ENCODE results near the gene KCNA3. TPM values are rescaled to one million over a fixed set of nuclear protein-coding genes. Genes with fewer than 3 reads are reported as not detected.
"Not testable (repeated sequence)": the region's sequence is repeated elsewhere in the genome, so short reads cannot be mapped to it uniquely, and the experiment has no call there.

KCNA3 gene
- total RNA-seq, 1 donor from 2014 or later, result 3.5 TPM

GRCh38 chr1:110680036-110680735 lies 5.4 kb upstream of the KCNA3 start:
- DNase-seq (ENCODE audit: low spot score), result no peak

- no peak for DNase-seq (ENCODE audit: low spot score)
Measured at GRCh38 chr1:110677526-110677925, 2.8 kb upstream of the KCNA3 start.

DNA sequence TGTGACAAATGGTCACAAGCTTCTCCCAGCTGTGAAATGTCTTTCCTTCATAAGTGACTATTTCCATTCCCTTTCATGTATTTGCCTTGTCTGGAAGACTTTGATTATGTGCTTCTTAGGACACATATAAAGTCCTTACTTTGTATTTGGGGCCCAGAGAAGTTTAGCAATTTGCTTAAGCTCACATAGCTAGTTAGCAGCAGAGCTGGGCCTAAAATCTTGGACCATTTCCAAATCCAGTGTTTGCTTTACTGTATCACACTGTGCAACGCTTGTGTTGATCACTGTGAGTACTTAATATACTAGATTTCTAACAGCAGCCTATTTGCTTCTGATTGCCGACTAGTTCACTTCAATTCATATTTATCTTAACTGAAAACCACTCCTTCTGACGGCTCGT lies 2.2 kb upstream of the KCNA3 start:
- no peak for DNase-seq (ENCODE audit: low spot score)

DNA sequence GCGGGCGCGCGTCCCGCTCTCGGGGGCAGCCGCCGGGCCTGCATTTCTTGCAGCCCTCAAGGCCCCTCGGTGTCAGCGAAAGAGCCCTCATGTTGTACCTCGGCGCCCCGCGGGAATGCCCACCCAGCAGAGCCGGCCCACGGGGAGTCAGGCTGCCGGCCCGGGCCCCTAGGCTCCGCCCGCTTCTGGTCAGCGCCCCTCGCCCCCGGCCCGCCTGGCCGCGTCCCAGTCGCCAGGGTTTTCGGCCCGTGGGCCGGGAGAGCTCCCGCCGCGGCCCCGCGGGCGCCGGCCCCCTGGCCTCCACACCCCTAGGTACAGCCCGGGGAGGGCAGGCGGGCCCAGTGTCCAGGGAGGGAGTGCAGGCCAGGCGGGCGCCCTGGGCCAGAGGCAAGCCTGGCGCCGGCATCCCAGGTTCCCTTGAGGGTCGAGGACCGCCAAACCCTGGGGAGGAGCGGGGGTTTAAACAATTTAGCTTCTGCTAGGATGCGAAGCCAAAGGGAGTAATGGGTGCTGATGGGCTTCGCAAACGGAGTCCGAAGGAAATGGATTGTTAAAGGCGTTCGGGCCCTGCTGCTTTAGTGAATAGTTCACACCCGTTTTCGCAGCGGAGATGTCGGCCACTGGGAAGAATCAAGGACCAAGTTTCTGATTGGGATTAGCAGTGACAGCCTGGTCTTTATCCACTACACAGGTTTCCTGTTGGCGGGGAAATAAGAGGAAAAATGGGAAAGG lies 486 bp upstream of the KCNA3 start:
- no peak for DNase-seq (ENCODE audit: low spot score)

DNA sequence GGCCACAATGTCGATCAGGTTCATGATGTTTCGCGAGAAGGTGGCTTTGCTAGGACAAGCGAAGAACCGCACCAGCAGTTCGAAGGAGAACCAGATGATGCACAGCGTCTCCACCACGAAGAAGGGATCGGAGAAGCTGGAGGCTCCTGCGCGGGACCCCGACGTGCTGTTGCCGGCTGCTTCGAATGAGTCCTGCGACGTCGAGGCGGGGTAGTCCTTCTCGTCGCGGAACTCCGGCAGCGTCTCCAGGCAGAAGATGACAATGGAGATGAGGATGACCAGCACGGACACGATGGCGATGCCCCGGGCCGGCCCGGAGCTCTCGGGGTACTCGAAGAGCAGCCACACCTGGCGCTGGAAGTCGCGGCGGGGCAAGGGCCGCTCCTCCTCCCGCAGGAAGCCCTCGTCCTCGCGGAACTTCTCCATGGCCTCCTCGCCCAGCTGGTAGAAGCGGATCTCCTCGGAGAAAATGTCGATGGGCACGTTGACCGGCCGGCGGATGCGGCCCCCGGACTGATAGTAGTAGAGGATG lies 869 bp downstream of the KCNA3 start:
- no peak for DNase-seq (ENCODE audit: low spot score)

DNA sequence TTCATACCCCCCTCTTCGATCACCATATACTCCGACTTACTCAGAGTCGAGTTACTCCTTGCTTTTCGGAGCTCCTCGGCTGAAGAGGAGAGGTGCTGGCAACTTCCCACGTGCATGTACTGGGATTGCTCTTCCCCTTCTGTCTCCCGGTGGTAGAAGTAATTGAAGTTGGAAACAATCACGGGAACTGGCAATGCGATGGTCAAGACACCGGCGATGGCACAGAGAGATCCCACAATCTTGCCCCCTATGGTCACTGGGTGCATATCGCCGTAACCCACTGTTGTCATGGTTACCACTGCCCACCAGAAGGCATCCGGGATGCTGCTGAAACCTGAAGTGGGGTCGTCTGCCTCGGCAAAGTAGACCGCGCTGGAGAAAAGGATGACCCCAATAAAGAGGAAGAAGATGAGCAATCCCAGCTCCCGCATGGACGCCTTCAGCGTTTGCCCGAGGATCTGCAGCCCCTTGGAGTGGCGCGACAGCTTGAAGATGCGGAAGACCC lies 1.5 kb downstream of the KCNA3 start:
- DNase-seq (ENCODE audit: low spot score), result no peak

- no peak for DNase-seq (ENCODE audit: low spot score)
Measured at GRCh38 chr1:110672753-110673108, 2.0 kb downstream of the KCNA3 start.

- no peak for DNase-seq (ENCODE audit: low spot score)
Measured at GRCh38 chr1:110672001-110672752, 2.6 kb downstream of the KCNA3 start.

- no peak for DNase-seq (ENCODE audit: low spot score)
Measured at GRCh38 chr1:110671361-110671760, 3.4 kb downstream of the KCNA3 start.

- no peak for DNase-seq (ENCODE audit: low spot score)
Measured at GRCh38 chr1:110668549-110668948, 6.2 kb downstream of the KCNA3 start.

- DNase-seq (ENCODE audit: low spot score), result no peak
Measured at GRCh38 chr1:110667776-110668175, 7.0 kb downstream of the KCNA3 start.

DNA sequence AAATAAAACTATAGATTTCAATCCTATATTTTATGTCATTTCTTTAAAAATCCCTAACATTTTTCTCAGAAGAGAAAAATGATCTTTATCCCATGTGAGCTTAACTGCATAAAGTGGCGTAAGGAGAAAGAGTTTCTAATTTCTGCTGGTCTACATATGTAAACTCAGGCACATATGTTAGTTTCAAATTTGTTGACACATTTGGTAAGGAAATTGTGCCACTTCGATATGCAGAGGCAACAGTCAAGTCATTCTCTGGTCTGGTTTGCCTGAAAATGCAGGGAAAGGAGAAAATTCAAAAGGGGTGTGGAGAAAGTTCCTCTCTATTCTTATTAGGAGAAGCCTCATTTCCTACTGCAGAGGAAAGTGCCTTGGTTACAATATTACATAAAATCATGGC lies 11.5 kb downstream of the KCNA3 start:
- no peak for DNase-seq (ENCODE audit: low spot score)

- not testable (repeated sequence) for DNase-seq (ENCODE audit: low spot score)
Measured at GRCh38 chr1:110659559-110659958, 15.2 kb downstream of the KCNA3 start.

DNA sequence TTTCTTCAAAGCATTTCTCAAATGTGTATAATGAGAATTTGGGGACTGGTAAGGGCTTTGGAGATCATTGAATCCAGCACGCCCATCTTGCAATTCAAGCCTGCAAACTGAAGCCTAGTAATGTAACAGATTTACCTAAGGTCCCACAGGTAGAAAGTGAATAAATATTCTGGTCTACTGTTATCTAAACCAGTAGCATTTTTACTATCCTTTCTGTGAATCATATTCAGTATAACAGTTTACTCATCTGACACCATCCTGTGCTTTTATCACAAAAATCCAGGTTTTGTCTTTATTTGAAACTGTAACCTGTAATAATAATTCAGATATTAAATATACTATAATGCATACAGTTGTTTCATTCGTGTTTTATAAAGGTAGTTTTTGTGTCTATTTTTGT lies 17.4 kb downstream of the KCNA3 start:
- DNase-seq (ENCODE audit: low spot score), result no peak

GRCh38 chr1:110650609-110651008 lies 24.1 kb downstream of the KCNA3 start:
- no peak for DNase-seq (ENCODE audit: low spot score)

- DNase-seq (ENCODE audit: low spot score), result no peak
Measured at GRCh38 chr1:110648417-110648816, 26.3 kb downstream of the KCNA3 start.

- no peak for DNase-seq (ENCODE audit: low spot score)
Measured at GRCh38 chr1:110647254-110647891, 27.4 kb downstream of the KCNA3 start.

DNA sequence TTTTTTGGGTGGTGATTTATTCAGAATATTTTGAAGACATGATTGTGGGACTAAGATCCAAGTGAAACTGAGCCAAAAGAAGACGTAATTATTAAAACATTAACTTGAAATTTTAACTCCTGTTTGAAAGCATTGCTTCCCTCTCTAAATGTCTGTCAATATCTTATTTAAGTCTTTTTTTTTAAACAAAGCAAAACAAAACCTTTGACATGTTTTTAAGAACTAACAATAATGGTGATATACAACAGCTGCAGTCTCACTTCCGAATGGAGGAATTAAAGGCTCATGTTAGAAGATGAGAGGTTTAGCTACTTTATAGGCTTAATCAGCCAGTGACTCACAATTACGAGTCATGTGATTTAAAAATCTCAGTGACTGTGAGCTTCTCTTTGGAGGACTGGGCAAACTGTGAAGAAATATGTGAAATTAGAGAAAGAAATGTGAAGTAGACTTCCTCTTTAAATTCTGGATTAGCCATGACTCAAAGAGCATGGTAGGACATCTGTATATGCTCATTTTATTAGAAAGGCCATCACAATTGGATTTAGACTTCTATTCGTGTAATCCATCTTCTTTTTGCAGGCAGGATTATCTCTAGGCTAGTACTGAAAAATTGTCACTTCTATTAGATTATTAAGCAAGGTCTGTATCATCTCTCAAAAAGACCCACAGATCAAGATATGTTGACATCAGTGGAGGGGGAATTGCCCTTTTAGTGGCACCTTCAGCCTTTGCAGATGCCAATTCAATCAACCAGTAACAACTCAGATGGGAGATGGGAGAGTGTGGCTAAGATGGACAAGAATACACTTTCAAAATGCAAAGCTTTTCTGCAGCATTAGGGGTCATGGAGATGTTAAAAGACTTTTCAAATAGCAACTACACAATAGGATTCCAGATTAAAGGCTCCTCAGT lies 28.7 kb downstream of the KCNA3 start:
- no peak for DNase-seq (ENCODE audit: low spot score)

DNA sequence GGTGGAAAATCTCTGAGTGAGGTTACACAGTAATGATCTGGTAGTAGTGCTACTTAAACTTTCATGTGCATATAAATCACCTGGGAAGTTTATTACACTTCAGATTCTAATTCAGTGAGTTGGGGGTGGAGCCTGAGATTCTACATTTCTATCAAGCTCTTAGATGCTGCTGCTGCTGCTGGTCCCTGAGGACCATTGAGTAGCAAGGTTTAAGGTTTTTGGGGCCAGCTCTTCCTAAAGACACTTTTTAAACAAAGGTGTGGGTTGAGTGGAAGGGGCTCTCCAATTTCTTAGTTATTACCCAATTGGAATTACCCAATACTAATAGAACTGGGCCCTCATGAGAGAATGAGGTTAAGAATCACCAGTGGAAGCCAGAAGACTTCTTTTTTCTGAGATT lies 29.5 kb downstream of the KCNA3 start:
- no peak for DNase-seq (ENCODE audit: low spot score)

- no peak for DNase-seq (ENCODE audit: low spot score)
Measured at GRCh38 chr1:110643879-110644472, 30.8 kb downstream of the KCNA3 start.

All from mucosa of gallbladder (tissue), 1 donor.